Activated naive CD4-positive, alpha-beta T cell treated with anti-CD3 and anti-CD28 coated beads, Interleukin-2, amount 50 U/mL, for 24 hours (primary cell): ENCODE measurements around the gene CISTR.
"Not testable (repeated sequence)": the region's sequence is repeated elsewhere in the genome, so short reads cannot be mapped to it uniquely, and the experiment has no call there.

Source experiments
- H3K27ac Mint-ChIP-seq: one replicate; pipeline ENCODE4 v1.8.0; 2021; ENCODE audit warnings: mild to moderate bottlenecking, mixed read lengths
- H3K27me3 Mint-ChIP-seq: one replicate; pipeline ENCODE4 v1.8.0; 2021; ENCODE audit warnings: mixed read lengths
- H3K36me3 Mint-ChIP-seq: one replicate; pipeline ENCODE4 v1.8.0; 2021; ENCODE audit warnings: mixed read lengths
- H3K4me1 Mint-ChIP-seq: one replicate; pipeline ENCODE4 v1.8.0; 2021; ENCODE audit warnings: mixed read lengths
- H3K4me3 Mint-ChIP-seq: one replicate; pipeline ENCODE4 v1.8.0; 2021; ENCODE audit warnings: mild to moderate bottlenecking, mixed read lengths
- H3K9me3 Mint-ChIP-seq: one replicate; pipeline ENCODE4 v1.8.0; 2021; ENCODE audit warnings: mixed read lengths

The CISTR gene

GRCh38 chr12:53776872-53777271 lies 25.1 kb upstream of the CISTR start:
- Mint-ChIP-seq H3K9me3 (no peaks in the 10 kb centered on the region), H3K27ac (no peak overlapping the region), H3K36me3 (no peaks in the 10 kb centered on the region), H3K4me1 (no peaks in the 10 kb centered on the region), H3K27me3 (peaks cover 25% of the 10 kb centered on the region), H3K4me3 (no peak overlapping the region)

DNA sequence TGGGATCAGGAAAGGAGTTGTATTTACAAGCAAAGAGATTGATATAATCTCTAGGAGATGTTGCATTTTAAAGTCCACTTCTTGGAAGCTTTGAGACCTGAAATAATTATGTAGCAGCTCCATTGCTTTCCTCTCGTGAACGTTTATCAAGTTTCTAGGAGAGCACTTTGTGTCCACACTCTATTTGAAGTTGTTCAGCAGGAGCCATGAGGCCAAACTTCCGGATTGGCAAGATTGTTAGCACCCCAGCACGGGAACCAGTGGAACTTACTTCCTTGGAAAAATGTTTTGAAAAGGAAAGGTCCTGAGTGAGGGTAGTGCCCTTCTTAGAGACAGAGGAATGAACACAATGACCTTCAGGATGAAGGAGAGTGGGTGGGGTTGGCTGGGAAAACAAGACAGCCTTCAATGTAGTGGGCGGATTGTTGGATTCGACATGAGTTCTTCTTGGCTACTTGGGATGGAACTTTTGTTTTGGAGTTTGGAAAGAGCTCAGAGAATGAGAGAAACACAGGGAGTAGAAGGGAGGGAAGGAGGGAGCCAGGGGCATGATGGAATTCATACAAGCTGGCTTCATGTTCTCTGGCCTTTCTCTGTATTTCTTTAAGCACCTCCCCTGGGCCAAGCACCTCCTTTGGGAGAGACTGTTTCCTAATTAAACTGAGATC lies 23.8 kb upstream of the CISTR start:
- no peaks in the 10 kb centered on the region for H3K4me1 Mint-ChIP-seq
- no peak overlapping the region for H3K27ac Mint-ChIP-seq
- no peaks in the 10 kb centered on the region for H3K36me3 Mint-ChIP-seq
- H3K4me3 Mint-ChIP-seq = no peak overlapping the region
- H3K9me3 Mint-ChIP-seq = no peaks in the 10 kb centered on the region
- peaks cover 28% of the 10 kb centered on the region for H3K27me3 Mint-ChIP-seq

- Mint-ChIP-seq H3K27me3 (peaks cover 41% of the 10 kb centered on the region), H3K36me3 (no peaks in the 10 kb centered on the region), H3K27ac (no peak overlapping the region), H3K9me3 (no peaks in the 10 kb centered on the region), H3K4me3 (no peak overlapping the region), H3K4me1 (no peaks in the 10 kb centered on the region)
Observed at GRCh38 chr12:53770281-53770680, 18.5 kb upstream of the CISTR start.

DNA sequence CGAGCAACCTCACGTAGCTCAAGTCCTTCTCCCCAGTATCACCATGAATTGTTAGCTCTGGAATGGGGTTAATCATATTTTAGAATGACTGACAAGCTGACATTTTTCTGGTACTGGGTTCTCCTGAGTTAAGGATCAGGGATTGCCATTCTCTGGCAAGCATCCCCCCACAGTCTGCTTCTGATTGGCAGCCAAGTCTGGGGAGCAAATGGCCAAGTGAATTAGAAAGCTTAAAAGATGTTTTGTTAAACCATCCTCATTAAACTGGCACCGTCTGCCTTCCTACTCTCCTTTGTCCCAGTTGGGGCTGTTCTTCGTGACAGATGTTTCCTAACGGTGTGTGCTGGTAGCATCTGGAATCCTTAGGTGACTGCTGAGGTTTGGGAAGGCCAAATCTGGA lies 17.2 kb upstream of the CISTR start:
- Mint-ChIP-seq H3K4me3 (no peak overlapping the region), H3K4me1 (no peaks in the 10 kb centered on the region), H3K9me3 (no peaks in the 10 kb centered on the region), H3K36me3 (no peaks in the 10 kb centered on the region), H3K27ac (no peak overlapping the region), H3K27me3 (peaks cover 45% of the 10 kb centered on the region)

DNA sequence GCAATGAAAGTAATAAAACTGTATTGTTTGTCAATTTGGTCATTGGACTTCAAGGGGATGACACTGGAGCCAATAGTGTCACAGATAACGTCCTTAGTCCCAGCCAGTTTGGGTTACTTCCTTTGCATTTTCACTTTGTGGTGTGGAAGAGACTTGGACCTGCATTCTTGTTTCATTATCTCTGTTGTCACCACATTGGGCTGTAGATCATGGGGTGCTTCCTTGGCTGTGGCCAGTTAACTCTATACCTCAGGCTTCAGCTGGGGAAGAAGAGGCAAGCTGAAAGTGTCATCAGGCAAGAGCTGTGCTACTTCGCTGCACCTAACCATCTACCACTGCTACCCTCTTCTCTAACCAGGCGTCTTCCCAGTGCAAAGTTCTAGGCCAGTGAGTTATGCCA lies 15.1 kb upstream of the CISTR start:
- no peaks in the 10 kb centered on the region for H3K4me1 Mint-ChIP-seq
- H3K36me3 Mint-ChIP-seq = no peaks in the 10 kb centered on the region
- H3K27me3 Mint-ChIP-seq = peaks cover 53% of the 10 kb centered on the region
- H3K9me3 Mint-ChIP-seq = no peaks in the 10 kb centered on the region
- H3K4me3 Mint-ChIP-seq = no peak overlapping the region
- no peak overlapping the region for H3K27ac Mint-ChIP-seq

- Mint-ChIP-seq H3K9me3 (no peaks in the 10 kb centered on the region), H3K4me3 (no peak overlapping the region), H3K36me3 (no peaks in the 10 kb centered on the region), H3K4me1 (no peaks in the 10 kb centered on the region), H3K27ac (no peak overlapping the region), H3K27me3 (peaks cover 50% of the 10 kb centered on the region)
Observed at GRCh38 chr12:53765891-53766290, 14.1 kb upstream of the CISTR start.

- Mint-ChIP-seq H3K27me3 (peaks cover 50% of the 10 kb centered on the region), H3K4me1 (no peaks in the 10 kb centered on the region), H3K9me3 (no peaks in the 10 kb centered on the region), H3K27ac (no peak overlapping the region), H3K4me3 (no peak overlapping the region), H3K36me3 (no peaks in the 10 kb centered on the region)
Observed at GRCh38 chr12:53764615-53765014, 12.8 kb upstream of the CISTR start.

GRCh38 chr12:53762793-53763192 lies 11.0 kb upstream of the CISTR start:
- H3K27ac Mint-ChIP-seq, H3K36me3 Mint-ChIP-seq, H3K4me1 Mint-ChIP-seq, H3K4me3 Mint-ChIP-seq, H3K9me3 Mint-ChIP-seq: not testable (repeated sequence)
- H3K27me3 Mint-ChIP-seq = peaks cover 59% of the 10 kb centered on the region

- Mint-ChIP-seq H3K36me3 (no peaks in the 10 kb centered on the region), H3K4me3 (no peak overlapping the region), H3K27ac (no peak overlapping the region), H3K27me3 (peaks cover 48% of the 10 kb centered on the region), H3K9me3 (no peaks in the 10 kb centered on the region), H3K4me1 (no peaks in the 10 kb centered on the region)
Observed at GRCh38 chr12:53761306-53761705, 9.5 kb upstream of the CISTR start.

GRCh38 chr12:53759261-53759660 lies 7.5 kb upstream of the CISTR start:
- Mint-ChIP-seq H3K27ac (no peak overlapping the region), H3K27me3 (peaks cover 40% of the 10 kb centered on the region), H3K4me3 (no peak overlapping the region), H3K9me3 (no peaks in the 10 kb centered on the region), H3K4me1 (no peaks in the 10 kb centered on the region), H3K36me3 (no peaks in the 10 kb centered on the region)

- peaks cover 39% of the 10 kb centered on the region for H3K27me3 Mint-ChIP-seq
- no peaks in the 10 kb centered on the region for H3K4me1 Mint-ChIP-seq
- no peak overlapping the region for H3K27ac Mint-ChIP-seq
- no peaks in the 10 kb centered on the region for H3K36me3 Mint-ChIP-seq
- H3K9me3 Mint-ChIP-seq = no peaks in the 10 kb centered on the region
- no peak overlapping the region for H3K4me3 Mint-ChIP-seq
Observed at GRCh38 chr12:53758730-53759103, 6.9 kb upstream of the CISTR start.

GRCh38 chr12:53758081-53758729 lies 6.4 kb upstream of the CISTR start:
- peaks cover 34% of the 10 kb centered on the region for H3K27me3 Mint-ChIP-seq
- no peak overlapping the region for H3K27ac Mint-ChIP-seq
- no peaks in the 10 kb centered on the region for H3K9me3 Mint-ChIP-seq
- no peak overlapping the region for H3K4me3 Mint-ChIP-seq
- H3K4me1 Mint-ChIP-seq = no peaks in the 10 kb centered on the region
- H3K36me3 Mint-ChIP-seq = no peaks in the 10 kb centered on the region

DNA sequence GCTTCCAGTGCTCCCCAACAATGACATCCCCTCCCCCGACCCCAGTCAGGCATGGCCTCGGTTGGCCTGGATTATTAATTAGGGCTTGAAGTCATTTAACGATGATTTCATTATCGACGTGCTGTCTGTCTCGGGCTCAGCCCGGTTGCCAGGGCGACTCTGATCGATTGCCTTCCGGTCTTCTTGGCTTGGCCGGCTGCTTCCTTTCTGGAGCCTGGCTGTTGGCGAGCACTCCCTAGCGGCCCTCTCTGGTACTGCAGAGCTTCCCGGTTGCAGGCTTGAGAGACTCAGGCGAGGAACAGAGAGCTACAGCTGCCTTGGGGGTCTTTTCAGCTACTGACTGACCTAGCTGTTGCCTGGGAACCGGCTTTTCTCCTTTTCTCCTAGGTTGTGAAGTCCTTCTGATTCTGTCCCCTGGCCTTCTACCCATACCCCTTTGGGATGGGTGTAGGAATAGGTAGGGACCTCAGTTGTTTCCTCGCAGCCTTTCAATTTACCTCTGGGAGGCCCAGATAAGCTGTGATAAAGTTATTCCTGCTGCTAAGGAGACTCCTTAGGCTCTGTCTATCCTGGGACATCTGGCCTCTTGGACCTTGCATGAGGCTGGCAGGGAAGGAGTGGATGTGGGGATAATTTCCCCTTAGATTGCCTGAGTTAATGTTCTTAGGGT lies 5.5 kb upstream of the CISTR start:
- Mint-ChIP-seq H3K36me3 (no peaks in the 10 kb centered on the region), H3K4me1 (no peaks in the 10 kb centered on the region), H3K27ac (no peak overlapping the region), H3K9me3 (no peaks in the 10 kb centered on the region), H3K27me3 (peaks cover 26% of the 10 kb centered on the region), H3K4me3 (peak overlapping the region; percentile 34)

DNA sequence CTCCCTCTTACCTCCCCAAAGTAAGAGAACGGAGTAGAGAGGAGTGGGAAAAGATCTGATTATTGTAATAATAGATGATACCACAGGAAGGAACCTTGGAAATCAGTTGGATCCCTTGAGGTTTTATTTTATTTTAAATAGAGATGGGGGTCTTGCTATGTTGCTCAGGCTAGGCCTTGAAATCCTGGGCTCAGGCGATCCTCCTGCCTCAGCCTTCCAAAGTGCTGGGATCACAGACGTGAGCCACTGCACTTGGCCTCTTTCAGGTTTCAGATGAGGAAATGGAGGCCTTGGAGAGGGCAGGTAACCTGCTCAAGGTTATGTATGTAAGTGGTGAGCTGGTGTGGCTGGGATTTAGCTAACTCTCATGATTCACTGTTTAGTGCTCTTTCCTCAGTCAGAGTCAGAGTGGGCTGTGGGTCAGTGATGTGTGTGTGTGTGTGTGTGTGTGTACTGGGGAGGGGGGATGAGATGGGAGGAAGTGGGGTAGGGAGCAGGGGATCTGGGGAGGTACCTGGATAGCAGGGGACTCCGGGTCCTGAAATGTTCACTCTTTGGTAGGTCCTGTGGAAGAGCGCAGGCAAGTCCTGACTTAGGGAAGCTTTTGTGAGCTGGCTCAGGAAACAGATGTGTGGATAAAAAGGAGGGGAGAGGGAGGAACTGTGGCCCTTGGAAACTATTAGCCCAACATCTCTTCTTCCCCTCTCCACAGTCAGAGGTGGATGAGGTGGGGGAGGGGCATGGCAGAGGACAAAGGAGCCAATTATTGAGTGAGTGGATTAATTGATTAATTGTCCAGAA lies 4.7 kb upstream of the CISTR start:
- Mint-ChIP-seq H3K27ac (no peak overlapping the region), H3K27me3 (peaks cover 24% of the 10 kb centered on the region), H3K4me1 (no peaks in the 10 kb centered on the region), H3K36me3 (no peaks in the 10 kb centered on the region), H3K4me3 (no peak overlapping the region), H3K9me3 (no peaks in the 10 kb centered on the region)

DNA sequence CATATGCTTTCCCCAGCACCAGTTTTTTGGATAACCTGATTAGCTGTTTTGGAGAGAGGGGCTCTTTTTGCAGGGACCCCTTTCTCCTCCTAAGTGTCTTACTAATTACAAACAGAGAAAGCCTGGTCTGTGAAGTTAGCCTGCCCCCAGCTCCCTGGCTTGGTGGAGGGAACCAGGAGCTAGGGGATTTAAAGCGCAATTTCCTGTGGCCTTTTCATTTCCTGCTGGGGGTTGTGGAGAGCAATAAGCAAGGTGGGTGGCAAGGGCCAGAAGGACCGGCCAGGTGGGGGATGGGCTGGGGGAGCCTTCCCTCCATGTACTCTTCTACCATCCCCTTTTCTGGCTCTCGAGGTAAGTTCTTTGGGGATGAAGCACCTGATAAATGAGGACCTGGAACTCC lies 4.1 kb upstream of the CISTR start:
- H3K4me1 Mint-ChIP-seq = no peaks in the 10 kb centered on the region
- peaks cover 21% of the 10 kb centered on the region for H3K27me3 Mint-ChIP-seq
- H3K4me3 Mint-ChIP-seq = no peak overlapping the region
- no peak overlapping the region for H3K27ac Mint-ChIP-seq
- no peaks in the 10 kb centered on the region for H3K36me3 Mint-ChIP-seq
- H3K9me3 Mint-ChIP-seq = no peaks in the 10 kb centered on the region

DNA sequence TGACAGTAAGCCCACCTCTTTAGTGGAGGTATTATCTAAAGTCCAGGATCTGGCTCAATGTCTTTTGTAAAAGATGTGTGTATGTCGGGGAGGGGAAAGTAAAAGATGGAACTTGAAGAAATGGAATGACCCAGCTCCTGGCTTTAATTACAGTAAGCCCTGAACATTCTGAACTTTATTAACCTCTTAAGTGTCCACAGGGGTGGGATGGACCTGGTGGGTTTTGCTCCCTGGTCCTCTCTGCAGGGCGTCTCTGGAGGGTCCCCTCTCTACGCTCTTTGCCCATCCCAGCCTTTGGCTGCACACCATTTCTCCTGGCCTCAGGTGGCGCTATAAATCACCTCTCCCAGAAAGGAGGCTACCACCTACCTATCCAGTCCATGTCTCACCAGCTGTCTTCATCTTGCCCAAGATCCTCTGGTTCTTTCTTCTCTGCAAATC lies 3.7 kb upstream of the CISTR start:
- no peaks in the 10 kb centered on the region for H3K9me3 Mint-ChIP-seq
- peaks cover 19% of the 10 kb centered on the region for H3K27me3 Mint-ChIP-seq
- H3K4me3 Mint-ChIP-seq = no peak overlapping the region
- no peaks in the 10 kb centered on the region for H3K36me3 Mint-ChIP-seq
- no peaks in the 10 kb centered on the region for H3K4me1 Mint-ChIP-seq
- H3K27ac Mint-ChIP-seq = no peak overlapping the region
